HuH-7.5 (cell line): ENCODE measurements around the gene GNA15.

Experiments
- DNase-seq: peaks from one replicate; pipeline ENCODE4 v3.0.0; 2011; ENCODE audit warnings: low spot score

Gene GNA15

DNA sequence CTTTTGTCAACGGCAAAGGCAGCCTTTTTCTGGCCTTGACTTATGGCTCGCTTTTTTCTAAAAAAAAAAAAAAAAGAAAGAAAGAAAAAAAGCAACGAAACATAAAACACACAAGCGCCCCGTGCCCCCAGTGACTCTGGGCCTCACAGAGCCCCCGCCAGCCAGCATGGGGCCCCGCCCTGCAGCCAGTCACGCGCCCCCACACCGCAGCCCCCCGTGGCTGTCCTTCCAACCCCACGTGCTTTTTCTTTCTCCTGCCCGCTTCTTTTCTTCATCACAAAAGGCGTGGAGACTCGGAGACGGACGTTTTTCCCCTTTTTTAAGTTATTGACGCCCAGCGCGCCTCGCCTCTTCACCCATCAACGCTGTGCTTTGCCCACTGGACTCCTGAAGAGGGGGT, 14.4 kb upstream of the GNA15 start:
- no peak for DNase-seq

DNA sequence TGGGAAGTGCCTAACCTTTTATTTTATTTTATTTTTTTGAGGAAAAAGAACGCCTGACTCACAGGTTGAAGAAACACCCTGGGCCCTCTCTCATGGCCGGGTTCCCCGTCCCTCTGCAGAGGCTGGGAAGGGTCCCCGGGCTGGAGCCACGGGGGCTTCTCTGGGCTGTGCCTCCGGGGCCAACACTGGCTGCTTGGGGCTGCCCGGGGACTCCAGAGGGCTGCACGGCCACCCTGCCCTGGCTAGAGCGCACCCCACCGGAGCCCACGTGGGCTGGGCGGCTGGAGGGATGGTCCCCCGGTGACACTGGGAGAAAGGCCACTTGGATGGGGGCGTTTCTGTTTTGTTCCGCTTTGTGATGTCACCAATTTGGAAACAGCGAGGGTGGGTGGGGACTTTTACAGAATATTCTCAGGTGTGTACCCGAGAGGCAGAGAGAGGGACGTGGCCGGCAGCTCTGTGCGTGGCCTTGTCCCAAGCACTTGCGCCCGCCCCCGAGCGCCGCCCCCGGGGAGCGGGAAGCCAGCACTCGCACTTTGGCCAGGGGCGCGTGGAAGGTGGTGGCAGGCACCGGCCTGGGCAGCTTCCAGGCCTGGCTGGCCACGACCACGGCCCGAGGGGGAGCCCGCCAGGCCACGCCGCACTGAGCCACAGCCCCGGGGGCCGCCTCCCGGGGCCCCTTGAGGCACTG, 13.9 kb upstream of the GNA15 start:
- no peak for DNase-seq

DNA sequence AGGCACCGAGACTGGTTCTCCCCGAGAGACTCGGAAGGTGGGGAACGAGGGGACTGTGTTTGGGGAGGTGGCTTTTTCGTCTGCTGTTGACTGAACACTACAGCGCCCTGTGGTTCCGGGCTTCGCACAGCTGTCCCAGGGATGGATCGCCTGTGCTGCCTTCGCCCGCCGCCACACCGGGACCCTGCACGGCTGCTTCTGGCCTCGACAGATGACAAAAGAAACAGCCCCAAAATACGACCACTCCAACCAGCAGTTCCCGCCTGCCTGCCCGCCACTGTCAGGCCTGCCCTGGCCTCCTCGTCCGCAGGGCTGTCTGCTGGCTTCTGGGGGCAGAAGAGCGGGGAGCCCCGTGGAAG, 13.3 kb upstream of the GNA15 start:
- DNase-seq: no peak

- DNase-seq: no peak
Measured at GRCh38 chr19:3123088-3123721, 12.6 kb upstream of the GNA15 start.

- DNase-seq: no peak
Measured at GRCh38 chr19:3123956-3124355, 11.9 kb upstream of the GNA15 start.

DNA sequence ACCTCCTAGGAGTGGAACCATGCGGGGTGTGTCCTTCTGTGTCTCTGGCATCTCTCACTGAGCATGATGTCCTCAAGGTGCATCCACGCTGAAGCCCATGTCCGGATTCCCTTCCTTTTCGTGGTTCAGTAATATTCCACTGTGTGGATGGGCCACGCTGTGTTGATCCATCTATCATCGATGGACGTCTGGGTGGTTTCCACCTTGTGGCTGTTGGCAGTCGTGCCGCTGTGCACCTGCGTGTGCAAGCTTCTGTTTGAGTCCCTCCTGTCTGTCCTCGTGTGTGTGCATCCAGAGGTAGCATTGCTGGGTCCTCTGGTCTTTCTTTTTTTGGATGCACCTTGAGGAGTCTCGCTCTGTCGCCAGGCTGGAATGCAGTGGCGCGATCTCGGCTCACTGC, 11.2 kb upstream of the GNA15 start:
- DNase-seq: no peak

DNA sequence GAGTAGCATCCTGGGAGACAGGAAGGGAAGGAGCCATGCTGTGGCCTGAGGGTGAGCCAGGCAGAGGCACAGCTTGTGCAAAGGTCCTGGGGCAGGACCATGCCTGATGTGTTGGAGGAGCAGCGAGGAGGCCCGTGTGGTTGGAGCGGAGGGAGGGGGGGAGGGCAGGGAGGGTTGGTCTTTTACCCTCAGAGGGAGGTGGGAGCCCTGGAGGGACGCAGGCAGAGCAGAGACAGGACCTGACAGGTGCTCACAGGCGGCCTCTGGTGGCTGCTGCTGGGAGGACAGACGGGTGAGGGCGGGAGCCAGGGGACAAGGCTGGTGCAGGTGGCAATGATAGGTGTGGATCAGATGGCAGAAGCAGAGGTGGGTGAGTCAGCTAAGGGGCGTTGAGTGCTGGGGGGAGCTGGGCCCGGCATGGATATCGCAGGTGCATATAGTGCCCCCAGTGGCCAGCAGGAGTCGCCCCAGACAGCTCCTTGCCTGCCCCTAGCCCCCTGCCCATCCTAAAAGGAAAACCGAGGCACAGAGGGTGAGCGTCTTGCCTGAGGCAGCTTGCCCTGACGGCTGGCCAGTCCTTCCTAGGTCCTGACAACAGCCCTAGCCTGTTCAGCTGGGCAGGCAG, 9.8 kb upstream of the GNA15 start:
- DNase-seq: peak; percentile 93

DNA sequence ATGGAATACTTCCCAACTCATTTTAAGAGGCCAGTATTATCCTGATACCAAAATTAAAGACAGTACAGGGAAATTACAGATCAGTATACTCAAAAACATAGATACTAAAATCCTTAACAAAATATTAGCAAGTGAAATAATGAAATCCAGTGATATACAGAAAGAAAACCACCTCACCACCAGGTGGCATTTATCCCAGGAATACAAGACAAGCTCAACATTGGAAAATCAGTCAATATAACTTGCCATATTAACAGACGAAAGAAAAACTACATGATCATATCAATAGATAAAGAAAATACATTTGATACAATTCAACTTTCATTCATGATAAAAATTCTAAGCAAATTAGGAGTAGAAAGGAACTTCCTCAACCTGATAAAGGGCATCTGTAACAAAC, 6.7 kb upstream of the GNA15 start:
- DNase-seq: no peak

DNA sequence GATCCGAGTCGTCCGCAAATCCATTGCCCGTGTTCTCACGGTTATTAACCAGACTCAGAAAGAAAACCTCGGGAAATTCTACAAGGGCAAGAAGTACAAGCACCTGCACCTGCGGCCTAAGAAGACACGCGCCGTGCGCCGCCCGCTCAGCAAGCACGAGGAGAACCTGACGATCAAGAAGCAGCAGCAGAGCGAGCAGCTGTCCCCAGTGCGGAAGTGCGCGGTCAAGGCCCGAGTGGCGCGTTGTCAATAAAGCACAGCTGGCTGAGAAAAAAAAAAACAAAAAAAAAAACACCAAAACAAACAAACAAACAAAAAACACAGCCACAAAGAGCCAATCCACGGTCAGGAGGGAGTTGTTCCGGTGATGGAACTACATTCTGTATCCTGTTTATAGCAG, 4.7 kb upstream of the GNA15 start:
- DNase-seq: no peak

DNA sequence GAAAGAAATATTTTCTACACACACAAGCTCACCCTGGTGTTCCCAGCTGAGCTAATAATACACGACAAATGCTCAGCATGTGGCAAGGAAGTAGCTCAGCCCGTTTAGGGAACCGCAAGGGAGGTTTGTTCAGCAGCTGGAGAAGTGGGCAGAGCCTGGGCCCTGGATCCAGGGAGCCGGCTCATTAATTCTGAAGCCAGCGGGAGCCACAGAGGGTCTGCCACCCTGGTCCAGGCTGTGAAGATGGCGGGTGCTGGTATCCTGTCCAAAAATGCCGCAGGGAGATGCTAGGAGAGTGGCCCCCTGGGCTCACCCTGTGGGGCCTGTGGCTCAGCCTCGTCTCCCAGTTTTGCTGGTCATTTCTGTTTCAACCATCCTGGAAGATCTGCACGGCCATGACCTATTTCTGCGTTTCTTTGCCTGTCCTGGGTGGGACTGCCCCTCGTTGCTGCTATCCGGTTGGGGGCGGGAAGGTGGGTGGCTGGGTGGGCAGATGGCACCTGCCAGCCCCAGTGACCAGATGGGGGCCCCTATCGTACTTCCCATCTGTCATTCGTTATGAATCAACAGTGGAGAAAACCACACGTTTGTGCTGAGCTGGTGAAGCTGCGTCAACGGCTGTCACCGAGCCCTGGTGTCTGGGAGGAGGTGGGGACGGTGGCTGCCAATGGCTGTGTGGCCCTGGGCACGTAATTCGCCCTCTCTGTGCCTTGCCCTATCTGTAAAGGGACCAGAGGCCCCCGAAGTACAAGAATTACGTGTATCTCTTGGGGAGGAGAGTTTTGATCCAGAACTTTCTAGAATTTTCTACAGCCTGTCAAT, 2.7 kb upstream of the GNA15 start:
- no peak for DNase-seq

GRCh38 chr19:3133793-3134116, 2.1 kb upstream of the GNA15 start:
- no peak for DNase-seq

- no peak for DNase-seq
Measured at GRCh38 chr19:3136684-3137055, 837 bp downstream of the GNA15 start.

- DNase-seq: no peak
Measured at GRCh38 chr19:3137119-3137518, 1.3 kb downstream of the GNA15 start.

GRCh38 chr19:3138268-3138667, 2.4 kb downstream of the GNA15 start:
- no peak for DNase-seq

DNA sequence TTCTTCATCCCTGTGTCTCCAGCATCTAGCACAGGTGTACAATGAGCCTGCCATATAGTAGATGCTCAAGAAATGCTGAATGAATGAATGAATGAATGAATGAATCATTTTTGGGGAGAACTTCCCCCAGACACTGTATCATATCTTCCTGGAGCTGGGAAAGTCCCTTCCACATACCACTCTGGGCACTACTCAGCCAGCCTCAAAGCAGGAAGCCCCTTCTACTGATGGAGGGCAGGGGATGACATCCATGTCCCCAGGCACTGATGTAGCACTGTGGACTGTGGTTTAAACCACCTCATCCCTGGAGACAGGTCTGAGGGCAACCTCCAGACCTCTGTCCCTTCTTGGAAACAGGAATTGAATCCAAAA, 4.8 kb downstream of the GNA15 start:
- no peak for DNase-seq

DNA sequence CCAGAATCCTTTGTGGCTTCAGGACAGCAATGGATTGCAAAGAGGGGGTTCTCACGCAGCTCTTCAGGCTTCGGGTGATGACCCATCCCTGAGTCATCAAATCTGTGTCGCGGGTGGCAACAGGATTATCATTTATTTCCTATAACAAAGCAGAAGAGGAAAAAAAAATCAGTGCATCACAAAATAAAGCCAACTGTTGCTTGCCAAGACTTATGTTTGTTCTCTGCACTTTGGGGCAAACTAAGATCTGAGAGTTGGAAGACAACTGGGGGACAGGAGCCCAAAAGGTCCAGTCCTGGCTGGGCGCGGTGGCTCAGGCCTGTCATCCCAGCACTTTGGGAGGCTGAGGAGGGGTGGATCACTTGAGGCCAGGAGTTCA, 6.4 kb downstream of the GNA15 start:
- no peak for DNase-seq

- DNase-seq: no peak
Measured at GRCh38 chr19:3142781-3143337, 7.0 kb downstream of the GNA15 start.

GRCh38 chr19:3145909-3146676, 10.3 kb downstream of the GNA15 start:
- no peak for DNase-seq

DNA sequence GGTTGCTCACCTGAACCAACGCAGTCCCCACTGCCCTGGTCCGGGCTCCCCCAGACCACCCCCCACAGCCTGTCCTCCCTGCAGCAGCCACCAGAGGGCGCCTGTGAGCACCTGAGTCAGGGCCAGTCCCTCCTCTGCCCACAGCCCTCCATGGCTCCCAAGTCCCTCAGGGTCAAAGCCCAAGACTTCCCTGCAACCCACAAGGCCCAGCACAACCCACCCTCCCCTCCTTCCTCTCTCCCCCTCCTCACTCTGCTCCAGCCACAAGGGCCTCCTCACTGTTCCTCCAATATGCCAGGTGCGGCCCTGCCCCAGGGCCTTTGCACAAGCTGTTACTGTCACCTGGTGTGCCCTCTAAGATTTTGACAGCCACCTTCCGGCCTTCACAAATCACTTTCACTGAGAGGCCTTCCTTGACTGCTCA, 10.9 kb downstream of the GNA15 start:
- no peak for DNase-seq

DNA sequence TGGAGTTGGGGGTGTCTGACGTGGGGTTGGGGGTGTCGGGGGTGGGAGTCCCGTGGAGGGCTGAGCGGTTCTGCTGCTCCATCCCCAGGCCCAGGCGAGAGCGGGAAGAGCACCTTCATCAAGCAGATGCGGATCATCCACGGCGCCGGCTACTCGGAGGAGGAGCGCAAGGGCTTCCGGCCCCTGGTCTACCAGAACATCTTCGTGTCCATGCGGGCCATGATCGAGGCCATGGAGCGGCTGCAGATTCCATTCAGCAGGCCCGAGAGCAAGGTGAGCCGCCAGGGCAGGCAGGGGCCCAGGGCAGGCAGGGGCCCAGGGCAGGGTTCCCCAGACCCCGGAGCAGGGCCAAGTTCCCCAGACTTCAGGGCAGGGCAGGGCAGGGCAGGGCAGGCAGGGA, 12.7 kb downstream of the GNA15 start:
- no peak for DNase-seq

DNA sequence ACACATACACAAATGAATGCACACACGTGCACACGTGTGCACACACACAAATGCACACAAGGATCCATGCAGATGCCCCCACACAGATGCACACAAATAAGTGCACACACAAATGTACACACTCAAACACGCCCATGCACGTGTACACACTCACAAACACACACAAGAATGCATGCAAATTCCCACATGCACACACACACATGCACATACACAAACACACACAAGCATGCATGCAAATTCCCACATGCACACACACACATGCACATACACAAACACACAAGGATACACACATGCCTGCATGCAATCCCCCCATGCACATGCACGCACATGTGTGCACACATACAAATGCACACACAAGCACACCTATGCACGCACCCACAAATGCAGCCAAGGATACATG, 13.3 kb downstream of the GNA15 start:
- no peak for DNase-seq
